ENCODE measurements around the gene ABL2.

GRCh38 chr1:179066471-179066870 is 163.0 kb downstream of the ABL2 start:
- TF ChIP-seq POLR2AphosphoS5 (IDR thresholded peaks at IDR 0.05; ENCODE audit: low read depth, low read length) (no peak), POLR2A (IDR thresholded peaks at IDR 0.05; ENCODE audit: low read depth, low read length) (no peak), TAF1 (IDR thresholded peaks at IDR 0.05; ENCODE audit: borderline replicate concordance, low read depth, low read length) (no peak)
